ENCODE results near the gene TMPRSS12. TPM values are rescaled to one million over a fixed set of nuclear protein-coding genes. Genes with fewer than 3 reads are reported as not detected.
"Not testable (repeated sequence)": the region's sequence is repeated elsewhere in the genome, so short reads cannot be mapped to it uniquely, and the experiment has no call there.

Gene TMPRSS12
- total RNA-seq, 1 donor from 2014 or later: not detected

- DNase-seq (ENCODE audit: low spot score in 2 of 2, unreplicated experiment in 2 of 2): no peak
- peaks cover 17% of the 10 kb centered on the region for H3K4me1 Mint-ChIP-seq
- peaks cover 7% of the 10 kb centered on the region for H3K36me3 Mint-ChIP-seq
- H3K9me3 Mint-ChIP-seq: peaks cover 17% of the 10 kb centered on the region
- H3K4me3 Mint-ChIP-seq: no peak overlapping the region
- H3K27ac Mint-ChIP-seq: peak overlapping the region; percentile 22
- H3K27me3 Mint-ChIP-seq (ENCODE audit: low read depth): no peaks in the 10 kb centered on the region
- TF ChIP-seq, protein P1, sequence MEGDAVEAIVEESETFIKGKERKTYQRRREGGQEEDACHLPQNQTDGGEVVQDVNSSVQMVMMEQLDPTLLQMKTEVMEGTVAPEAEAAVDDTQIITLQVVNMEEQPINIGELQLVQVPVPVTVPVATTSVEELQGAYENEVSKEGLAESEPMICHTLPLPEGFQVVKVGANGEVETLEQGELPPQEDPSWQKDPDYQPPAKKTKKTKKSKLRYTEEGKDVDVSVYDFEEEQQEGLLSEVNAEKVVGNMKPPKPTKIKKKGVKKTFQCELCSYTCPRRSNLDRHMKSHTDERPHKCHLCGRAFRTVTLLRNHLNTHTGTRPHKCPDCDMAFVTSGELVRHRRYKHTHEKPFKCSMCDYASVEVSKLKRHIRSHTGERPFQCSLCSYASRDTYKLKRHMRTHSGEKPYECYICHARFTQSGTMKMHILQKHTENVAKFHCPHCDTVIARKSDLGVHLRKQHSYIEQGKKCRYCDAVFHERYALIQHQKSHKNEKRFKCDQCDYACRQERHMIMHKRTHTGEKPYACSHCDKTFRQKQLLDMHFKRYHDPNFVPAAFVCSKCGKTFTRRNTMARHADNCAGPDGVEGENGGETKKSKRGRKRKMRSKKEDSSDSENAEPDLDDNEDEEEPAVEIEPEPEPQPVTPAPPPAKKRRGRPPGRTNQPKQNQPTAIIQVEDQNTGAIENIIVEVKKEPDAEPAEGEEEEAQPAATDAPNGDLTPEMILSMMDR (IDR thresholded peaks at IDR 0.05; ENCODE audit: unreplicated experiment): no peak
These were observed 13.8 kb upstream of the TMPRSS12 start for GRCh38 chr12:50828886-50829285.

- not testable (repeated sequence) for H3K4me3 Mint-ChIP-seq; DNase-seq (ENCODE audit: low spot score in 2 of 2, unreplicated experiment in 2 of 2); H3K27ac Mint-ChIP-seq; H3K27me3 Mint-ChIP-seq (ENCODE audit: low read depth); H3K4me1 Mint-ChIP-seq
- Mint-ChIP-seq H3K36me3 (peaks cover 12% of the 10 kb centered on the region), H3K9me3 (peaks cover 36% of the 10 kb centered on the region)
These were observed 8.9 kb upstream of the TMPRSS12 start for GRCh38 chr12:50833801-50834200.

- Mint-ChIP-seq H3K27me3 (ENCODE audit: low read depth) (no peaks in the 10 kb centered on the region), H3K4me1 (peaks cover 24% of the 10 kb centered on the region), H3K4me3 (no peak overlapping the region), H3K36me3 (peaks cover 12% of the 10 kb centered on the region), H3K9me3 (peaks cover 27% of the 10 kb centered on the region), H3K27ac (peak overlapping the region; percentile 70)
- TF ChIP-seq, protein P1 (IDR thresholded peaks at IDR 0.05; ENCODE audit: unreplicated experiment): no peak
- no peak for DNase-seq (ENCODE audit: low spot score in 2 of 2, unreplicated experiment in 2 of 2)
These were observed 3.7 kb upstream of the TMPRSS12 start for GRCh38 chr12:50839042-50839441.

DNA sequence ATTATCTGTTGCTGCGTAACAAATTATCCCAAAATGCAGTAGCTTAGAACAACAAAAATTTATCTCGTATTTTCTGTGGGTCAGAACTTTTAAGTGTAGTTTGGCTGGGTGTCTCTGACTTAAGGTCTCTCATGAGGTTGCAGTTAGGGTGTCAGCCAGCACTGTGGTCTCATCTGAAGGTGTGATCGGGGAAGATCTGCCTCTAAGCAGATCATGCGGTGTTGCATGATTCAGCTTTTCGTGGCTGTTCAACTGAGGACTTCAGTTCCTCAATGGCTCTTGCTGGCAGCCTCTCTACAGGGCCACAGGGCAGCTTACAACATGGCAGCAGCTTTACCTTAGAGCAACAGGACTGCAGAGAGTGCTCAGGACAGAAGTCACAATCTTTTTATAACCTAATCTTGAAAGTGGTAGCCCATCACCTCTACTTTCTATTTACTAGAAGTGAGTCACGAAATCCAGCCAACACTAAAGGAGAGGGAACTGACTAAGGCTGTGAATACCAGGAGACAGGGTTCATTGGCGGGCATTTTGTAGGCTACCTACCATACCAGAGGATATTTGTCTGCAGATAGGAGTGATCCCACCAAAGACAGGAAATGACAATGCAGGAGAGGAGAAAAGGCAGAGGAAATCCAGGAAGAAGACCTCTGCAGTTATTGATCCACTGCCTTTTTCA, 1.8 kb upstream of the TMPRSS12 start:
- peaks cover 7% of the 10 kb centered on the region for H3K36me3 Mint-ChIP-seq
- H3K4me3 Mint-ChIP-seq: no peak overlapping the region
- peaks cover 24% of the 10 kb centered on the region for H3K4me1 Mint-ChIP-seq
- peaks cover 16% of the 10 kb centered on the region for H3K9me3 Mint-ChIP-seq
- TF ChIP-seq, protein P1 (IDR thresholded peaks at IDR 0.05; ENCODE audit: unreplicated experiment): no peak
- peak overlapping the region; percentile 50 for H3K27ac Mint-ChIP-seq
- H3K27me3 Mint-ChIP-seq (ENCODE audit: low read depth): no peaks in the 10 kb centered on the region
- no peak for DNase-seq (ENCODE audit: low spot score in 2 of 2, unreplicated experiment in 2 of 2)

DNA sequence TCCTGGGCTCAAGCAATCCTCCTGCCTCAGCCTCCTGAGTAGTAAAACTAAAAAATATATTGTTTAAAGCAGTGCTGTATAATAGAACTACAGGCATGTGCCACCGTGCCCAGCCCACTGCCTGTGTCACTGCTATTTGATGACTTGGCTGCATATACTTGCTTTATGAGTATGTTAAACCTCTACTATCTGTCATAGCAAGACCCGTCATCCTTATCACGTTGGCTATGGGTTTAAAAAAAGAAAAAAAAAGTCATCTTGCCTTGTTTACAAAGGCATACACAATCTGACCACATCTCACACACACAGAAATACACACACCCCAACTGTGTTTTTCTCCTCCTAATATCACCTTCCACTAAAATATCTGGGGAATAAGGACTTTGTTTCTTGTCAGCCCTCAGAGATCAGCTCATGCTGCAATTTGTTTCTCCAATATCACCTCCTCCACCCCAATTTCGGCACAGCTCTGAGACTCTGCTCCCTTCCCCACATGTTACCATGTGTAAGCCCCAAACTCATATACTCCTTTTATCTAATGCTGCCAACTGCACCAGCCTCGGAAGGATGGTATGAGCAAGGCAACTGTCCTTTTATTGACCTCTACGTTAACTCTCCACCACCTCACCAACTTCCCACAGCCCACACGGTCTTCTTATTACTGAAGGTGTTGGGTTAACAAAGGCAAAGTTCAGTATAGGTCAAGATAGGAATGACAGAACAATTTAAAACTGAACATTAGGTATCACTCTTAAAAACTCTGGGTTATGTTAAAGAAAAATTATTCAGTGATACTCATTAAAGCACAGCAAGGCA, 802 bp upstream of the TMPRSS12 start:
- H3K4me1 Mint-ChIP-seq: peaks cover 24% of the 10 kb centered on the region
- peaks cover 7% of the 10 kb centered on the region for H3K36me3 Mint-ChIP-seq
- H3K4me3 Mint-ChIP-seq: peak overlapping the region; percentile 61
- DNase-seq (ENCODE audit: low spot score in 2 of 2, unreplicated experiment in 2 of 2): no peak
- peak overlapping the region; percentile 86 for H3K27ac Mint-ChIP-seq
- TF ChIP-seq, protein P1 (IDR thresholded peaks at IDR 0.05; ENCODE audit: unreplicated experiment): no peak
- peaks cover 13% of the 10 kb centered on the region for H3K9me3 Mint-ChIP-seq
- H3K27me3 Mint-ChIP-seq (ENCODE audit: low read depth): no peaks in the 10 kb centered on the region

DNA sequence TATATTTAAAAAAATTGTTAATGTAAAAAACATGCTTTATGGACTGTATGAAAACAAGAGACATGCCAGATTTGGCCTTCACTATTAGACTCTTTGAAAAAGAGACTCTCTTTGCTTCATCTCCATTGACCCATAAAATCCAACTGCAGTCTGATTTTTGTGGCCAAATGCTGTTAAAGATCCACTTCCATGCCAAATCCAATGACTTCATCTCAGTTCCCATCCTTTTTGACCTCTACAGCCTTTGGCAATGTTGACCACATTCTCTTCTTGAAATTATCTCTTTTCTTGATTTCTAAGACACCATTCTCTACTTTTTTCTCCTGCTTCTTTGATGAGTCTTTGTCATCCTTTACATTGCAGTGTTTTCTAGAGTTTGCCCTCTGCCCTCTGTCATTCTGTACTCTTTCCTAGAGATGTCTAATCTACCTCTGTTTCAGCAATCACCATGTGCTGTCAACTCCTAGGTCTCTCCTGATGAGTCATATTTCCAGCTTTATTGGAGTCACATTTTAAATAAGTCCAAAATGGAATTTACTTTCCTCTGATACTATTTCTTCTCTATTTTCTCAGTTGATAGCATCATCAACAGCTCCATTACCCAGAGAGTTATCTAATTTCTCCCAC, 2.4 kb downstream of the TMPRSS12 start:
- H3K27ac Mint-ChIP-seq: no peak overlapping the region
- no peaks in the 10 kb centered on the region for H3K27me3 Mint-ChIP-seq (ENCODE audit: low read depth)
- H3K4me3 Mint-ChIP-seq: no peak overlapping the region
- TF ChIP-seq, protein P1 (IDR thresholded peaks at IDR 0.05; ENCODE audit: unreplicated experiment): no peak
- peaks cover 7% of the 10 kb centered on the region for H3K36me3 Mint-ChIP-seq
- peaks cover 13% of the 10 kb centered on the region for H3K4me1 Mint-ChIP-seq
- H3K9me3 Mint-ChIP-seq: peaks cover 13% of the 10 kb centered on the region
- DNase-seq (ENCODE audit: low spot score in 2 of 2, unreplicated experiment in 2 of 2): no peak

All from mesothelial cell of epicardium (in vitro differentiated cells).